Fibroblast of skin of right biceps (primary cell): ENCODE data around the gene LRRC19.

Experiments
- DNase-seq: peaks from one replicate; pipeline ENCODE4 v3.0.0-alpha.2; 2013

LRRC19 gene, protein sequence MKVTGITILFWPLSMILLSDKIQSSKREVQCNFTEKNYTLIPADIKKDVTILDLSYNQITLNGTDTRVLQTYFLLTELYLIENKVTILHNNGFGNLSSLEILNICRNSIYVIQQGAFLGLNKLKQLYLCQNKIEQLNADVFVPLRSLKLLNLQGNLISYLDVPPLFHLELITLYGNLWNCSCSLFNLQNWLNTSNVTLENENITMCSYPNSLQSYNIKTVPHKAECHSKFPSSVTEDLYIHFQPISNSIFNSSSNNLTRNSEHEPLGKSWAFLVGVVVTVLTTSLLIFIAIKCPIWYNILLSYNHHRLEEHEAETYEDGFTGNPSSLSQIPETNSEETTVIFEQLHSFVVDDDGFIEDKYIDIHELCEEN

GRCh38 chr9:27005491-27005890 lies at the start of gene LRRC19:
Gene LRRC19, minus strand, starts transcription at chr9:27005672. Its CDS starts 5,978 bp downstream, at chr9:26999694.
- no peak for DNase-seq

- DNase-seq = no peak
Observed at GRCh38 chr9:27054841-27055240, 49.4 kb upstream of the LRRC19 start.

GRCh38 chr9:27054125-27054524 lies 48.7 kb upstream of the LRRC19 start:
- no peak for DNase-seq

- DNase-seq = no peak
Observed at GRCh38 chr9:27053369-27054022, 48.0 kb upstream of the LRRC19 start.

- DNase-seq = no peak
Observed at GRCh38 chr9:27047136-27047535, 41.7 kb upstream of the LRRC19 start.

GRCh38 chr9:27043176-27043575 lies 37.7 kb upstream of the LRRC19 start:
- no peak for DNase-seq

DNA sequence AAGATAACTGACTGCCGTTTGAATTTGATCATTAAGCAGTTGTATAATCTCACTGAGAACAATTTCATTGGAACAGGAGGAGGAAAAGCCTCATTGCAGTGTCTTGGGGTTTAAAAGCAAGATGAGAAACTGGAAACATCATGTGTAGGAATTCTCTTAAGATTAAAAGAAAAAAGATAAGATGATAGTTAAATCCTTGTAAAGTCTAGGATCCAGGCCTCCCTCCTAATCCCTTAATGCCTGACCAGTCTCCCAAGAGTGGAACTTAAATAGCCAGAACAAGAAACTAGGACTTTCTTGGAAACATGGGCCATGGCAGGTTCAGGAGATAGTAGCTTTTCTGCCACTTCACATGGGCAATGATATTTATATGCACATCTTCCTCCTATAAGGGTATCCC lies 37.0 kb upstream of the LRRC19 start:
- DNase-seq = no peak

GRCh38 chr9:27041746-27042145 lies 36.3 kb upstream of the LRRC19 start:
- DNase-seq = no peak

- no peak for DNase-seq
Observed at GRCh38 chr9:27037499-27037898, 32.0 kb upstream of the LRRC19 start.

GRCh38 chr9:27033815-27034403 lies 28.4 kb upstream of the LRRC19 start:
- DNase-seq = peak; percentile 42

DNA sequence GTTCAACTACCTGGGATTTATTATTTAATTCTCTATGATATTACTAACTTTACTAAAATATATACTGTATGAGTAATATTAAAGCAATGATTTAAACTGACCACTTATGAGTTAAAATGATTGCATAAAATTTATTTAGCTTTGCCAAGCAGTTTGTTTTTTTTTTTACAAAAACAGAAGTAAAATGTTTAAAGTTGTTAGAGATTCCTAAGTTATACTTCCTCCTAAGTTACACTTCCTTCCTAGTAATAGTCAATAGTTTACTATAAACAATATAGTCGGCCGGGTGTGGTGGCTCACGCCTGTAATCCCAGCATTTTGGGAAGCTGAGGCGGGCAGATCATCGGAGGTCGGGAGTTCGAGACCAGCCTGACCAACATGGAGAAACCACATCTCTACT lies 23.7 kb upstream of the LRRC19 start:
- DNase-seq = no peak

GRCh38 chr9:27022920-27023319 lies 17.4 kb upstream of the LRRC19 start:
- DNase-seq = no peak

- DNase-seq = peak; percentile 13
Observed at GRCh38 chr9:27019589-27019988, 14.1 kb upstream of the LRRC19 start.

- DNase-seq = no peak
Observed at GRCh38 chr9:27003426-27004077, 1.9 kb downstream of the LRRC19 start.

DNA sequence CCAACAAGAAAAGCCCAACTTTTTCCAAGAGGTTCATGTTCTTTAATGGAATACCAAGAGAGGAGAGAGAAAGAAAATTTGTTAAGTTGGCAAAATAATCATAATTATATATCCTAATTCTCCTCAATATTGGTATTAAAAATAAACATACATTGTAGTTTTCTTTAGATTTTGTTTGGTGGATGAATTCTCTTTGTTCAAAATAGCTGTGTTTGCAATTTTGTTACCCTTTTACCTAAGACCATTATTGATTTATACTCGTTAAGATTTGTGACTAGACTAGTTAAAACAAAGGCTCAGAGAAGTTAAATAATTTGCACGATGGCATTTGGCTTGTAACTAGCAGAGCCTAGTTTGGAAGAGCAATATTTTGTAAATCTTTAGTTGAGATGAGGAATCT lies 9.7 kb downstream of the LRRC19 start:
- no peak for DNase-seq

GRCh38 chr9:26983340-26983739 lies 22.1 kb downstream of the LRRC19 start:
- DNase-seq = no peak

- DNase-seq = peak; percentile 36
Observed at GRCh38 chr9:26975728-26976707, 29.5 kb downstream of the LRRC19 start.

- no peak for DNase-seq
Observed at GRCh38 chr9:26974927-26975326, 30.5 kb downstream of the LRRC19 start.

DNA sequence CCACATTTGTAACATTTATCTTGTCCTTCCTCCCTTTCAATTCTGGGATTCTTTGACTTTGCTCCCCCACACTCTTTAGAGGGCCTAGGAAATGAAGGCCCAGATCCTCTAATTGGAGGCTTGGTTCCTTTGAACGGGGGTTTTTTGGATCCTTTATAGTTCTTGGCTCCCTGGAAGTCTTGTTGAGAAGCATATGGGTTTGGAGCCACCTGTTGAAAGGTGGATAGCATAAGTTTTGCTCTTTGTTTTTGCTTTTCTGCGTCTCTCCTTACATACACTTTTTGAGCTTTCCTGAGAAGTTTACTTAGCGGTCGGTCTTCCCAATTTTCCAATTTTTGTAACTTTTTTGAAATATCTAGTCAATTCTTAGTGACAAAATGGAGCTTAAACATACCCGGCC lies 31.5 kb downstream of the LRRC19 start:
- no peak for DNase-seq

DNA sequence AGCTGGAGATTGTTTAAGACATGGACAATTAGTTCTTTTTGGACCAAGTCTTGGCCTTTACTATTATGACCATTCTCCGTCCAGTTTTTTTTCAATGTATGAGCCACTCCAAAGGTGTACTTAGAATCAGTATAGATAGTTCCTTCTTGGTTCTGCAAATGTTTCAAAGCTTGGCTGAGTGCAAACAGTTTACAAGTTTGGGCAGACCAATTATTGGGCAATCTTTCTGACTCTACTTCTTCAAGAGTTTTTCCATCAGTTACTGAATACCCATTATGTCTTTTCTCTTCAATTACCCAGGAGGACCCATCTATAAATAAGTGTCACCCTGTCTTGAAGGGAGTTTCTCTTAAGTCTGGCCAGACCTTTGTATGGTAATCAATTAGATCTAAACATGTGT lies 33.8 kb downstream of the LRRC19 start:
- no peak for DNase-seq

DNA sequence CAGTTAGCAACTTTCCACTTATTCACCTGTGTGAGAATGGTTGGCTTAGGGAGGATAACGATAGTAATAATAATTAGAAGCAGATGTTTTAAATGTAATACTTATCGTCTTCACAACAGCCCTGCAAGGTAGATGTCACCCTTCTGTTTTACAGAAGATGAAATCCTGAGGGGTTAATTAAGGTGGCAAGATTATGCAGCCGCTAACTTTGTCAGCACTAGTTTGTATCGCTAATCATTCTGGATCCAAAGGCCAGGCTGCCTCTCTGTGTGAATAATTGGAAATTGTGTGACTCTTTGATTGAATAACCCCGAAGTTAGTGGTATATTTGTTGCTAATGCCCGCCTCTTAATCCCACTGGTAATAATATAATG lies 48.6 kb downstream of the LRRC19 start:
- DNase-seq = no peak
